HG02970 (cell line): ENCODE measurements around the gene DPP6.

ENCODE experiments used
- ATAC-seq: cut with Tn5 transposase; IDR thresholded peaks from one replicate; pipeline ENCODE4 v1.9.1; 2021; ENCODE audit warnings: mild to moderate bottlenecking, moderate library complexity, moderate number of reproducible peaks; ENCODE audit not compliant: unreplicated experiment, low FRiP score

Gene DPP6

GRCh38 chr7:154577141-154577873, 525.1 kb downstream of the DPP6 start:
- no peak for ATAC-seq

GRCh38 chr7:154578336-154578735, 526.1 kb downstream of the DPP6 start:
- ATAC-seq, result no peak

GRCh38 chr7:154579711-154580110, 527.5 kb downstream of the DPP6 start:
- no peak for ATAC-seq

GRCh38 chr7:154581251-154581890, 529.2 kb downstream of the DPP6 start:
- no peak for ATAC-seq

- ATAC-seq, result no peak
Observed at GRCh38 chr7:154583454-154583853, 531.3 kb downstream of the DPP6 start.

- ATAC-seq, result no peak
Observed at GRCh38 chr7:154584352-154585252, 532.4 kb downstream of the DPP6 start.

- ATAC-seq, result no peak
Observed at GRCh38 chr7:154587792-154588191, 535.6 kb downstream of the DPP6 start.

- ATAC-seq, result no peak
Observed at GRCh38 chr7:154591544-154591943, 539.3 kb downstream of the DPP6 start.

GRCh38 chr7:154592388-154592787, 540.2 kb downstream of the DPP6 start:
- no peak for ATAC-seq

- no peak for ATAC-seq
Observed at GRCh38 chr7:154598396-154598795, 546.2 kb downstream of the DPP6 start.

- no peak for ATAC-seq
Observed at GRCh38 chr7:154598864-154599263, 546.7 kb downstream of the DPP6 start.

GRCh38 chr7:154610903-154611302, 558.7 kb downstream of the DPP6 start:
- ATAC-seq, result no peak

- no peak for ATAC-seq
Observed at GRCh38 chr7:154613811-154614210, 561.6 kb downstream of the DPP6 start.

- no peak for ATAC-seq
Observed at GRCh38 chr7:154620141-154620755, 568.0 kb downstream of the DPP6 start.

GRCh38 chr7:154623399-154623798, 571.2 kb downstream of the DPP6 start:
- no peak for ATAC-seq

GRCh38 chr7:154627646-154628290, 575.6 kb downstream of the DPP6 start:
- ATAC-seq, result no peak

GRCh38 chr7:154628556-154628955, 576.4 kb downstream of the DPP6 start:
- ATAC-seq, result no peak

GRCh38 chr7:154631162-154631561, 579.0 kb downstream of the DPP6 start:
- no peak for ATAC-seq

GRCh38 chr7:154633641-154634040, 581.4 kb downstream of the DPP6 start:
- ATAC-seq, result no peak

- no peak for ATAC-seq
Observed at GRCh38 chr7:154638286-154638685, 586.1 kb downstream of the DPP6 start.
